Left kidney (tissue), 2 donors: ENCODE results near the gene NEURL1. TPM values are rescaled to one million over a fixed set of nuclear protein-coding genes. Genes with fewer than 3 reads are reported as not detected.
"Not testable (repeated sequence)": the region's sequence is repeated elsewhere in the genome, so short reads cannot be mapped to it uniquely, and the experiment has no call there.

Experiments used
- DNase-seq: peaks from one replicate; pipeline ENCODE4 v3.0.0-alpha.2; 2013
- polyA plus RNA-seq: library from polyadenylated mRNA; unstranded; fragments of 120-200 nt; gene quantifications from one replicate; pipeline ENCODE4 v1.2.1, GENCODE V29; 2013; ENCODE audit not compliant: insufficient read length

The NEURL1 gene
- polyA plus RNA-seq, 1 donor, result 1.6 TPM

- DNase-seq, result no peak
Observed at GRCh38 chr10:103463499-103463898, 30.0 kb upstream of the NEURL1 start.

DNA sequence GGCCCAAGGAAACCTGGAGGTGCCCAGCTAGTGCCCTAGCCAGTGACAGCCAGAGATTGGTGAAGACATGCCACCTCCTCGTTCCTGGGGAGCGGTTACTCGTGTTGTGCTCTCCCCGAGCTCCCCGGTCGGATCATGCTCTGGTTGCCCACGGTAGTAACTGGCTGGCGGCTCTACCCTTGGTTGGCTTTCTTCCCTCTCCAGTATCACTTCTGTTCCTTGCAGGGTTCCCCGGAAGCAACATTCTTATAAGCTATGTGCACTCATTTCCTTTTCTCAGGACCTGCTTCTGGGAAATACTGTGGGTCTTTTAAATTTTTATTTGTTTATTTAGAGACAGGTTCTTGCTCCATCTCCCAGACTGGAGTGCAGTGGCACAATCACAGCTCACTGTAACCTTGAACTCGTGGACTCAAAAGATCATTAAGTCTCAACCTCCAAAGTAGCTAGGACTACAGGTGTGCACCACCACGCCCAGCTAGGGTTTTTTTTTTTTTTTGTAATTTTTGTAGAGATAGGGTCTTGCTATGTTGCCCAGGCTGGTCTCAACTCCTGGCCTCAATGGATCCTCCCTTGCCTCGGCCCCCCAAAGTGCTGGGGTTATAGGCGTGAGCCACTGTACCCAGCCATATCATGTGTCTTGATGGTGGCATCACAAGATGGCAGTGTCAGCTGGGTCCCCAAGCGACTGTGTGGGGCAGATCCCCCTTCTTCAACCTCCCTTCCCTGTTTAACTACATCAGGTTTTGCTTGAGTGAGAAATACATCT lies 27.9 kb upstream of the NEURL1 start:
- no peak for DNase-seq

GRCh38 chr10:103466734-103467133 lies 26.8 kb upstream of the NEURL1 start:
- DNase-seq, result no peak

DNA sequence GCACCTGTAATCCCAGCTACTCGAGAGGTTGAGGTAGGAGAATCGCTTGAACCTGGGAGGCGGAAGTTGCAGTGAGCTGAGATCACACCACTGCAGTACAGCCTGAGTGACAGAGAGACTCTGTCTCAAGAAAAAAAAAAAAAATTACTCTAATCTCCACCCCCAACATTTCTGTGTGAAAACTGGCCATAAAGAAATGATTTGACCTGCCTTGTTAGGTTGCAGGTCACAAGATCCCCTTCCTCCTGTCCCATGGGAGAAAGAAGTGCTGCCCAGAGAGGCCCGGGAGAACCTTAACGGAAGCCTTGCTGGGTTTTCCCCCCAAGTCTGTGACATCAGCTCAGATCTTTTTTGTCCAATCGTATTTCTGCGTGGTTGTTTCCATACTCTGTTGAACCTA lies 26.1 kb upstream of the NEURL1 start:
- DNase-seq, result no peak

DNA sequence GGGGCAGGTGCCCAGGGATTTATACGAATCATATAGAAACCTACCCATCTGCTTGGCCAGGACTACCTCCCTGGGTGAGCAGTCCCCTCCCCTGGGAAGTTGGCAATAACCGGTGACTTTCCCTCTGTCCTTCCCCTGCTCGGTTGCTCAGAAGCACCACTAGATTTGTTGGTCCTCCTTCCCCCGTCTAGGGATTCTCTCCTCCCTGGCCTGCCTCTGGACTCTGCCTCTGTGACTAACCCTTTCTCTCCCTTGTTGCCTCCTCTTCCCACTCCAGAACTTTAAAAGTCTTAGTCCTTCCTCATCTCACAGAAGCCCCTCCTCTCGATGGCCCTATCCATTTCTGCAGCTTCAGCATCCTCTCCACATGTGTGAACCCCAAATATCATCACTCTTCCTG lies 24.3 kb upstream of the NEURL1 start:
- DNase-seq, result no peak

- DNase-seq, result no peak
Observed at GRCh38 chr10:103470761-103471653, 22.5 kb upstream of the NEURL1 start.

DNA sequence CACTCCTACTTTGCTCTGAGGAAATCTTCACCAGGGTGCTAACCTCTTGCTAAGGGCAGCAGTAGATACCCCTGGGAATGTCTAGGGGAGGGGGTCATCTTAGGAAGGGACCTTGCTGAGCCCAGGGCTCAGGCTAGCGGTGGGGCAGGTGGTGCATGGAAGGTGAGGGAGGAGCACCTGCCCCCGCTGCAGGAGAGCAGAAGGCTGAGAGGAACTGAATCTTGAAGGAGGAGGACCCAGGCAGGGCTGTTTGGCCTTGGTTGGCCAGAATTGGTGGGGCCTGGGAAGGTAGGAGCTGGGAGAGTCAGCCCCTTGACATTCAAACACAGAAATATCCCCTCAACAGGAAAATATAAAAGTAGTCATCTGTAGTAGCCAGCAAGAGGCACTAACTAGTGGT lies 21.5 kb upstream of the NEURL1 start:
- no peak for DNase-seq

DNA sequence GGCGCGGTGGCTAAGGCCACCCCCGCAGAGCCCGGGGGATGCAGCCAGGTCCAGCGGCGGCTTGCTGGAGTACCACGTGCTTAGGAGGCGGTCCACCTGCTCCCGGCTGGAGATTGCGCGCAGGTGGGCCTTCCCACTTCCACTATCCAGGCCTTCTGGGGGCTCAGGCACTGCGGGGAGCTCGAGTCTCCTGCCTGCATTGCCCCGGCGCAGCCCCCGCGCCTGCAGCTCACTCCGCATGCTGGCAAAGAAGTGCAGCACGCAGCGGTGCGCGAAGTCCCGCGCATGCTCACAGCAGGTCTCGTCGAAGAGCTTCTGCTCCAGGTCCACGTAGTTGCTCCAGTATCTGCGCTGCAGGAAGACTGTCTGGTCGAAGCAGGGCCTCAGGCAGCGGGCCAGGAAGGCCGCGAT lies 20.2 kb upstream of the NEURL1 start:
- no peak for DNase-seq

GRCh38 chr10:103474077-103474476 lies 19.4 kb upstream of the NEURL1 start:
- DNase-seq, result no peak

DNA sequence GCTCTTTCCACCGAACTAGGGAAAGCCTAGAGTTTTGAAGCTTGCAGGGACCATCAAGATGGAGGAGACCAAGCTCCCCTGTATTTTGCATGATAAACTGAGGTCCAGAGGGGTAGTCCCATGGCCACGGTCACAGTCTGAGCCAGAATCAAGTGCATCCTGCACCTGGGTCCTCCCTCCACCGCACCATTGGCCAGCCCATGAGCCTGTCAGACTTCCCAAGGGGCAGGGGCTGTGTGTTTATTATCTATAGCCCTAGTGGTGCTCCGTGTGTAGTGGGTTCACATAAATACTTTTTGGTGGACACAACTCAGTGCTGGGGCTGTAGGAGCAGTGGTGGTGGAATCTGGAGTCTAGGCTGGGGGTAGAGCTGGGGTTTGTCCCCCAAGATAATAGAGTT lies 18.1 kb upstream of the NEURL1 start:
- no peak for DNase-seq

GRCh38 chr10:103476046-103476768 lies 17.3 kb upstream of the NEURL1 start:
- DNase-seq, result no peak

DNA sequence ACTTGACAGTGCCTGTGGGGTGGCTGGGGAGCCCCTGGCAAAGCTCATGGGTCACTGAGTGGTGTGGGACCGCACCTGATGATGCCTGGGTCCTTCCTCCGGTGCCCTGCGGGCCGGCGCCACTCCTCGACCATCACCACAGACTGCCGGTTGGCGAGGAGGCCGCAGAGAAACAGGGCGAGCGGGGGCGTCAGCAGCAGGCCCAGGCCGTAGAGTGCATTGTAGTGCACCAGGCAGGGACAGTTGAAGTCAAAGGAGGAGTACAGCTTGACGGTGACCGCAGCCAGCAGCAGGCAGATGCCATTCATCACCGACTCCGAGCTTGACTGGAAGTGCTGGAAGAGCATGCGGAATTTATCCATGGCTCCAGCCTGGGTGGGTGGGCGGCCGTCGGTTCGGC lies 14.8 kb upstream of the NEURL1 start:
- no peak for DNase-seq

GRCh38 chr10:103479135-103479534 lies 14.4 kb upstream of the NEURL1 start, which contains the start of gene CALHM3:
Gene CALHM3, minus strand, starts transcription at chr10:103479240. Its CDS starts 208 bp downstream, at chr10:103479032.
- no peak for DNase-seq

DNA sequence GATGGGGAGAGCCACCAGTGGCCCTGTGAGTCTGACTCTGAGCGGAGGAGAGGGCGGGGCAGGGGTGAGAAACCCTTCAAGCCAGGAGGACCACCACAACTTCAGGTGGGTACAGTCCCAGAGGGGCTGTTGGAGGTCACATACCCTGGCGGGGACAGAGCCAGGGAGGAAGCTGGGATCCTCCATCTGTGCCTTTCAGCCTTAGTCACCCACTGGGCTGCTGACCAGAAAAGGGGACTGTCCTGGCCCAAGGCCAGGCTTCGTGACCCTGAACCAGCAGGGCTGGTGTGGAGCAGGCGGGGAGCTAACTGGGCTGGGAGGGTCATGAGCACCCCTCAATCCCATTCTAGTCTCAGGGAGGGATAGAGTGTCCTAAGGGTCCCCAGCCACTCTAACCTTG lies 13.0 kb upstream of the NEURL1 start:
- no peak for DNase-seq

GRCh38 chr10:103481974-103482531 lies 11.5 kb upstream of the NEURL1 start:
- no peak for DNase-seq

GRCh38 chr10:103486635-103487409 lies 6.7 kb upstream of the NEURL1 start:
- not testable (repeated sequence) for DNase-seq

- no peak for DNase-seq
Observed at GRCh38 chr10:103487410-103487708, 6.1 kb upstream of the NEURL1 start.

GRCh38 chr10:103490986-103491314 lies 2.6 kb upstream of the NEURL1 start:
- DNase-seq, result no peak

DNA sequence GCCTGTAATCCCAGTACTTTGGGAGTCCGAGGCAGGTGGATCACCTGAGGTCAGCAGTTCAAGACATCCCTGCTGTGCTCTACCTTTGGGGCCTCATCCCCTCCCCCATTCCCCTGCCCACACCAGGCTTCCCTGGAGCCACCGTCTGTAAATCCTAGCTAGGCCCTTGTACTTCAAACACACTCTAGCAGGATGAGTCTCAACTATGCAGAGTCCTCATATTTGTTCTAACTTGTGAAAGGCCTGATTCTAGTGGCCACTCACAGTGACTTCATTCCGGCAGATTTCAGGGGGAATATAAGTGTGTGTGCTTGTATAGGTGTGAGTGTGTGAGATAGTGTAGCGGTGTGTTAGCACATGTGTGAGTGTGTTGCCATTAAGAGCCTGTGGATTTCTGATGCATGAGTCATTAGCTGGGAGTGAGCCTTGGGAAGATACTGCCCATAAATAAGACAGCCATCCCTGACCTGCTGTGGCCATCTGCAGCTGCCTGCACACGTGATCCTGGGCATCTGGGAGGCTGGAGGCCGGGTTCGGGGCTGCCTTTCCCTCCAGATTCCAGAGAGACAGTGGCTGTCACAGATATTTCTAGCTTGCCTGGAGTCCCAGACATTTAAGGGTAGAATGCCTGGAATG lies 1.7 kb upstream of the NEURL1 start:
- DNase-seq, result no peak

DNA sequence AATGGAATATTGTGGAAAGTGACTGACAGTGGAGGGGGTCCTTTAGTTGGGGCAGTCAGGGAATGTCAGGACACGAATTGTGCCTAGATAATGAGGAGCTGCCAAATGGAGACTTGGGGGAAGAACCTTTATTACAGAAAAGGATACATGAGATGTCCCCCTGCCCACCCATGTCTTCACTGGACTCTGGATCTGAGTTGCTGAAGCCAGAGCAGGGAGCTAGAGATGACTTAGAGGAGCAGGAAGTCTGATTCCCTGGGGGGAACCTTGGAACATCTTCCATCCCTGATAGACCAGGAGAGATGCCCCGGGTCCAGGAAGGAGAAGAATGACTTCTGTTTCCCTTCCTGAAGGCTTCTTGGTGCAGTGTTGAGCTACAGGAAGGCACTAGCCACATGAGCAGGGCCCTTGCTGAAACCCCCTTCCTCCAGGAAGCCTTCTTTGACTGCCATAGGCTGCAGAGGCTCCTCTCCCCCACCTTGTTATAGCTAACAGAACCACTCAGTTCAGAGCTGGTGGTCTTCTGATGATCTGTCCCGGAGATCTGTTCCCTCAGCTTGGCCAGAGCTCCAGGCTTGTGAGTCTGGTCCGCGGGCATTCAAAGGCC lies 747 bp upstream of the NEURL1 start:
- no peak for DNase-seq
